Measurements from ENCODE around the gene ANO3. TPM values are rescaled to one million over a fixed set of nuclear protein-coding genes. Genes with fewer than 3 reads are reported as not detected.

ANO3 gene
- total and polyA plus RNA-seq, 2 donors from 2014 or later, result 0.30 to 1.5 TPM

- intact Hi-C loops (cut with DNase I), result no loop called here
- no peak for FAIRE-seq
These were observed 333.1 kb downstream of the ANO3 start for GRCh38 chr11:26665036-26665435.

GRCh38 chr11:26665946-26666345 lies 334.0 kb downstream of the ANO3 start:
- no peaks in the 10 kb centered on the region for H3K27me3 ChIP-seq (ENCODE audit: control insufficient read depth, insufficient read depth, low read length)
- FAIRE-seq, result no peak
- intact Hi-C loops (cut with DNase I), result no loop called here

More at GRCh38 chr11:26665036-26665435, 333.1 kb downstream of the ANO3 start:
- Histone ChIP-seq H3K27me3 (ENCODE audit: control insufficient read depth, insufficient read depth, low read length) (no peaks in the 10 kb centered on the region), H3K9ac (ENCODE audit: low read length in 3 of 3) (no peak overlapping the region), H3K9me3 (ENCODE audit: control insufficient read depth in 2 of 3, insufficient read depth in 1 of 3, low read length in 3 of 3) (no peaks in the 10 kb centered on the region), H3K4me1 (ENCODE audit: control insufficient read depth in 2 of 3, insufficient read depth in 2 of 3, low read depth in 1 of 3, low read length in 3 of 3) (no peaks in the 10 kb centered on the region), H3K27ac (ENCODE audit: low read depth in 2 of 2, low read length in 2 of 2) (no peak overlapping the region), H3K4me3 (ENCODE audit: low read length in 3 of 3) (no peak overlapping the region), H3K36me3 (ENCODE audit: control insufficient read depth in 2 of 3, insufficient read depth in 3 of 3, low read length in 3 of 3) (no peaks in the 10 kb centered on the region)
- no peak for DNase-seq
- no peak for TF ChIP-seq CTCF (IDR thresholded peaks at IDR 0.05; ENCODE audit: borderline replicate concordance, extremely low read depth, insufficient read depth)

GRCh38 chr11:26675233-26675928 lies 343.5 kb downstream of the ANO3 start:
- Histone ChIP-seq H3K27me3 (ENCODE audit: control insufficient read depth, insufficient read depth, low read length) (no peaks in the 10 kb centered on the region), H3K9ac (ENCODE audit: low read length in 3 of 3) (no peak overlapping the region), H3K4me1 (ENCODE audit: control insufficient read depth in 2 of 3, insufficient read depth in 2 of 3, low read depth in 1 of 3, low read length in 3 of 3) (no peaks in the 10 kb centered on the region), H3K36me3 (ENCODE audit: control insufficient read depth in 2 of 3, insufficient read depth in 3 of 3, low read length in 3 of 3) (peaks cover 0 to 33% (median 2%) of the 10 kb centered on the region in 3 donors), H3K9me3 (ENCODE audit: control insufficient read depth in 2 of 3, insufficient read depth in 1 of 3, low read length in 3 of 3) (no peaks in the 10 kb centered on the region), H3K27ac (ENCODE audit: low read depth in 2 of 2, low read length in 2 of 2) (no peak overlapping the region), H3K4me3 (ENCODE audit: low read length in 3 of 3) (no peak overlapping the region)
- DNase-seq (no peak), FAIRE-seq (no peak)
- intact Hi-C loops (cut with DNase I), result no loop called here
- no peak for TF ChIP-seq CTCF (IDR thresholded peaks at IDR 0.05; ENCODE audit: borderline replicate concordance, extremely low read depth, insufficient read depth)

More at GRCh38 chr11:26665946-26666345, 334.0 kb downstream of the ANO3 start:
- Histone ChIP-seq H3K9ac (ENCODE audit: low read length in 3 of 3) (no peak overlapping the region), H3K27ac (ENCODE audit: low read depth in 2 of 2, low read length in 2 of 2) (no peak overlapping the region), H3K9me3 (ENCODE audit: control insufficient read depth in 2 of 3, insufficient read depth in 1 of 3, low read length in 3 of 3) (no peaks in the 10 kb centered on the region), H3K4me3 (ENCODE audit: low read length in 3 of 3) (no peak overlapping the region), H3K36me3 (ENCODE audit: control insufficient read depth in 2 of 3, insufficient read depth in 3 of 3, low read length in 3 of 3) (peaks cover 0 to 7% (median 0%) of the 10 kb centered on the region in 3 donors), H3K4me1 (ENCODE audit: control insufficient read depth in 2 of 3, insufficient read depth in 2 of 3, low read depth in 1 of 3, low read length in 3 of 3) (no peaks in the 10 kb centered on the region)
- DNase-seq, result no peak
- no peak for TF ChIP-seq CTCF (IDR thresholded peaks at IDR 0.05; ENCODE audit: borderline replicate concordance, extremely low read depth, insufficient read depth)
